Uterus (tissue), 4 donors: ENCODE results near the gene ENHO. TPM values are rescaled to one million over a fixed set of nuclear protein-coding genes. Genes with fewer than 3 reads are reported as not detected.

Source experiments
- DNase-seq, 2 donors: peaks; one replicate each; pipeline ENCODE4 v3.0.0-alpha.2; 2019 to 2020
- H3K27ac ChIP-seq, 2 donors: fragments of 200-600 bp; sonication (generic); 1 replicate in 1 of 2; 2 replicates in 1 of 2; pipeline ENCODE4 v1.5.1; 2016 to 2018
- H3K27me3 ChIP-seq, 2 donors: fragments of 200-600 bp; sonication (generic); one replicate each; pipeline ENCODE4 v1.5.1; 2018 to 2019; ENCODE audit warnings: control low read depth in 1 of 2
- H3K36me3 ChIP-seq, 2 donors: fragments of 200-600 bp; sonication (generic); one replicate each; pipeline ENCODE4 v1.5.1; 2019; ENCODE audit warnings: control low read depth in 1 of 2
- H3K4me1 ChIP-seq, 2 donors: fragments of 200-600 bp; sonication (generic); one replicate each; pipeline ENCODE4 v1.5.1; 2018 to 2019; ENCODE audit warnings: control low read depth in 1 of 2
- H3K4me3 ChIP-seq, 2 donors: fragments of 200-600 bp; sonication (generic); 1 replicate in 1 of 2; 2 replicates in 1 of 2; pipeline ENCODE4 v1.5.1; 2018 to 2019; ENCODE audit warnings: mild to moderate bottlenecking in 1 of 2
- H3K9me3 ChIP-seq, 2 donors: fragments of 200-600 bp; sonication (generic); one replicate each; pipeline ENCODE4 v1.5.1; 2019; ENCODE audit warnings: control low read depth in 1 of 2
- CTCF ChIP-seq, 4 experiments: fragments of 200-600 bp in 2 of 4; fragments of 450-650 bp in 2 of 4; sonication (generic) in 2 of 4; IDR thresholded peaks; one replicate each; pipeline ENCODE4 v1.5.1; 2016 to 2019; ENCODE audit warnings: antibody characterized with exemption in 4 of 4, mild to moderate bottlenecking in 2 of 4, moderate library complexity in 1 of 4
- POLR2A ChIP-seq, 2 donors: fragments of 450-650 bp; IDR thresholded peaks; one replicate each; pipeline ENCODE4 v1.6.1; 2016; ENCODE audit warnings: antibody characterized with exemption in 2 of 2, mild to moderate bottlenecking in 1 of 2, moderate library complexity in 1 of 2
- intact Hi-C: fragments of 100-400 bp; cut with DNase I; formaldehyde crosslinking; loops from one replicate; pipeline ENCODE4 v1.15.1; 2023; ENCODE audit warnings: low total_unique reads
- total RNA-seq, 4 donors: library from RNA; depleted of rRNA in 3 of 4; stranded (reverse); fragments of >200 nt in 3 of 4; gene quantifications; one replicate each; pipeline versions ENCODE4 v1.1.0 to v1.2.4, GENCODE V29; 2014 to 2023
- donor health status: DM: yes; HTN: yes; CAD: no.

ENHO gene
- total RNA-seq, 4 donors from 2014 or later: 2.2 TPM; not detected in 3

- intact Hi-C loops: no loop called here
- Histone ChIP-seq H3K4me1 (no peaks in the 10 kb centered on the region), H3K27ac (no peak overlapping the region), H3K9me3 (no peaks in the 10 kb centered on the region), H3K4me3 (no peak overlapping the region), H3K27me3 (no peaks in the 10 kb centered on the region), H3K36me3 (no peaks in the 10 kb centered on the region)
- DNase-seq: no peak
- no peak for TF ChIP-seq POLR2A (IDR thresholded peaks at IDR 0.05)
Measured at GRCh38 chr9:34526026-34526425, 3.2 kb upstream of the ENHO start.

GRCh38 chr9:34524349-34524748, 1.6 kb upstream of the ENHO start:
- intact Hi-C loops: no loop called here
- no peak for DNase-seq

GRCh38 chr9:34522091-34522887, 501 bp downstream of the ENHO start:
- Histone ChIP-seq H3K36me3 (no peaks in the 10 kb centered on the region), H3K4me3 (peak overlapping the region in 1 of 2 donors; percentile 47), H3K27me3 (no peaks in the 10 kb centered on the region), H3K27ac (peak overlapping the region in 1 of 2 donors; percentile 43), H3K4me1 (no peaks in the 10 kb centered on the region), H3K9me3 (no peaks in the 10 kb centered on the region)
- peak in 1 of 2 donors; percentile 31 for DNase-seq
- intact Hi-C loops: no loop called here
- TF ChIP-seq CTCF (IDR thresholded peaks at IDR 0.05): no peak
- TF ChIP-seq POLR2A (IDR thresholded peaks at IDR 0.05): no peak

More at GRCh38 chr9:34524349-34524748, 1.6 kb upstream of the ENHO start:
- no peaks in the 10 kb centered on the region for H3K4me1 ChIP-seq
- TF ChIP-seq POLR2A (IDR thresholded peaks at IDR 0.05) (no peak), CTCF (IDR thresholded peaks at IDR 0.05) (no peak)
- H3K9me3 ChIP-seq: no peaks in the 10 kb centered on the region
- no peaks in the 10 kb centered on the region for H3K27me3 ChIP-seq
- no peak overlapping the region for H3K27ac ChIP-seq
- H3K4me3 ChIP-seq: no peak overlapping the region
- no peaks in the 10 kb centered on the region for H3K36me3 ChIP-seq

- no peak for TF ChIP-seq CTCF (IDR thresholded peaks at IDR 0.05)
- no peak for TF ChIP-seq POLR2A (IDR thresholded peaks at IDR 0.05)
- Histone ChIP-seq H3K9me3 (no peaks in the 10 kb centered on the region), H3K36me3 (no peaks in the 10 kb centered on the region), H3K27me3 (no peaks in the 10 kb centered on the region), H3K27ac (no peak overlapping the region), H3K4me3 (no peak overlapping the region), H3K4me1 (no peaks in the 10 kb centered on the region)
- intact Hi-C loops: no loop called here
- DNase-seq: no peak
Measured at GRCh38 chr9:34521406-34522045, 1.3 kb downstream of the ENHO start.

GRCh38 chr9:34520505-34521385, 2.0 kb downstream of the ENHO start:
- Histone ChIP-seq H3K4me1 (no peaks in the 10 kb centered on the region), H3K27ac (no peak overlapping the region), H3K9me3 (no peaks in the 10 kb centered on the region), H3K4me3 (no peak overlapping the region), H3K36me3 (no peaks in the 10 kb centered on the region), H3K27me3 (no peaks in the 10 kb centered on the region)
- TF ChIP-seq POLR2A (IDR thresholded peaks at IDR 0.05): no peak
- TF ChIP-seq CTCF (IDR thresholded peaks at IDR 0.05): no peak
- DNase-seq: no peak
- intact Hi-C loops: no loop called here
